WTC11 (cell line): ENCODE measurements around the gene ATP5MC2. TPM values are rescaled to one million over a fixed set of nuclear protein-coding genes. Genes with fewer than 3 reads are reported as not detected.

Source experiments
- ATAC-seq: fragments of 200-7000 bp; cut with Tn5 transposase; 2 replicates; pipeline ENCODE4 v1.10.0; 2021; ENCODE audit warnings: mild to moderate bottlenecking, moderate library complexity
- CTCF ChIA-PET: fragments of 300-600 bp; sonication (Branson Sonifier 250); formaldehyde crosslinking; loops from one replicate; lab custom pipeline; 2021; ENCODE audit warnings: antibody characterized with exemption; lab: Charles Lee
- POLR2A ChIA-PET: fragments of 350-600 bp; sonication (Branson Sonifier 250); formaldehyde crosslinking; loops from one replicate; lab custom pipeline; 2021; ENCODE audit warnings: antibody characterized with exemption; lab: Charles Lee
- DNase-seq: peaks from one replicate; pipeline ENCODE4 v3.0.0; 2021; ENCODE audit warnings: low spot score
- H3K27ac Mint-ChIP-seq: 2 replicates; pipeline ENCODE4 v1.8.0; 2021; ENCODE audit warnings: mixed read lengths
- H3K27me3 Mint-ChIP-seq: 2 replicates; pipeline ENCODE4 v1.8.0; 2021; ENCODE audit warnings: low read depth, mild to moderate bottlenecking, moderate library complexity, mixed read lengths
- H3K36me3 Mint-ChIP-seq: 2 replicates; pipeline ENCODE4 v1.8.0; 2021; ENCODE audit warnings: mixed read lengths
- H3K4me1 Mint-ChIP-seq: 2 replicates; pipeline ENCODE4 v1.8.0; 2022; ENCODE audit warnings: mixed read lengths
- H3K4me3 Mint-ChIP-seq: 2 replicates; pipeline ENCODE4 v1.8.0; 2021; ENCODE audit warnings: mild to moderate bottlenecking, moderate library complexity, mixed read lengths
- H3K9me3 Mint-ChIP-seq: 2 replicates; pipeline ENCODE4 v1.8.0; 2021; ENCODE audit warnings: mixed read lengths
- CDX4 ChIP-seq: fragments of 250-450 bp; sonication (Bioruptor Pico); IDR thresholded peaks from 2 replicates; pipeline ENCODE4 v1.9.0; 2021; ENCODE audit warnings: moderate library complexity, mild to moderate bottlenecking, inconsistent platforms, borderline replicate concordance
- E2F1 ChIP-seq: sonication (generic); formaldehyde crosslinking; IDR thresholded peaks from 2 replicates; pipeline ENCODE4 v1.8.0; 2022; ENCODE audit warnings: mild to moderate bottlenecking, missing genetic modification reagents
- EMX1 ChIP-seq: fragments of 250-450 bp; sonication (Bioruptor Pico); IDR thresholded peaks from 2 replicates; pipeline ENCODE4 v1.8.0; 2021; ENCODE audit warnings: mild to moderate bottlenecking
- ESRRA ChIP-seq: sonication (generic); formaldehyde crosslinking; IDR thresholded peaks from 2 replicates; pipeline ENCODE4 v1.8.1; 2022; ENCODE audit warnings: mild to moderate bottlenecking, missing genetic modification reagents, borderline replicate concordance
- JUN ChIP-seq: sonication (generic); formaldehyde crosslinking; IDR thresholded peaks from 2 replicates; pipeline ENCODE4 v1.8.0; 2023; ENCODE audit warnings: mild to moderate bottlenecking, missing genetic modification reagents
- MAX ChIP-seq: sonication (generic); formaldehyde crosslinking; IDR thresholded peaks from 2 replicates; pipeline ENCODE4 v1.8.0; 2022; ENCODE audit warnings: mild to moderate bottlenecking, missing genetic modification reagents
- NR3C1 ChIP-seq: sonication (generic); formaldehyde crosslinking; conservative IDR thresholded peaks from 2 replicates; pipeline ENCODE4 v1.8.1; 2023; ENCODE audit warnings: low read depth, mild to moderate bottlenecking, missing genetic modification reagents
- PRRX2 ChIP-seq: fragments of 250-450 bp; sonication (Bioruptor Pico); IDR thresholded peaks from 2 replicates; pipeline ENCODE4 v1.8.0; 2021; ENCODE audit warnings: mild to moderate bottlenecking
- RORB ChIP-seq: fragments of 250-450 bp; sonication (Bioruptor Pico); IDR thresholded peaks from 2 replicates; pipeline ENCODE4 v1.9.0; 2021; ENCODE audit warnings: mild to moderate bottlenecking
- ZNF121 ChIP-seq: sonication (generic); formaldehyde crosslinking; IDR thresholded peaks from 2 replicates; pipeline ENCODE4 v1.8.0; 2023; ENCODE audit warnings: missing genetic modification reagents
- ZNF219 ChIP-seq: sonication (generic); formaldehyde crosslinking; IDR thresholded peaks from 2 replicates; pipeline ENCODE4 v1.8.0; 2023; ENCODE audit warnings: missing genetic modification reagents, mild to moderate bottlenecking, borderline replicate concordance
- ZNF263 ChIP-seq: sonication (generic); formaldehyde crosslinking; IDR thresholded peaks from 2 replicates; pipeline ENCODE4 v1.8.1; 2022; ENCODE audit warnings: low read depth, mild to moderate bottlenecking, moderate library complexity, missing genetic modification reagents
- ZNF423 ChIP-seq: fragments of 250-450 bp; sonication (Bioruptor Pico); IDR thresholded peaks from 2 replicates; pipeline ENCODE4 v2.1.2; 2022; ENCODE audit warnings: mild to moderate bottlenecking, moderate library complexity
- ZNF512 ChIP-seq: sonication (generic); formaldehyde crosslinking; IDR thresholded peaks from 2 replicates; pipeline ENCODE4 v1.8.1; 2022; ENCODE audit warnings: missing genetic modification reagents, borderline replicate concordance
- total RNA-seq: library from RNA; stranded (reverse); gene quantifications from 3 replicates; pipeline ENCODE4 v1.2.3, GENCODE V29; 2021
- TF ChIP-seq, protein P1 (sequence below): sonication (generic); formaldehyde crosslinking; IDR thresholded peaks from 2 replicates; pipeline ENCODE4 v1.8.1; 2023; ENCODE audit warnings: mild to moderate bottlenecking, missing genetic modification reagents, borderline replicate concordance
- TF ChIP-seq, protein P2 (sequence below): sonication (generic); formaldehyde crosslinking; conservative IDR thresholded peaks from 2 replicates; pipeline ENCODE4 v1.8.1; 2023; ENCODE audit warnings: mild to moderate bottlenecking, low read depth, missing genetic modification reagents, moderate library complexity
- TF ChIP-seq, protein P3 (sequence below): sonication (generic); formaldehyde crosslinking; IDR thresholded peaks from 2 replicates; pipeline ENCODE4 v1.8.1; 2023; ENCODE audit warnings: mild to moderate bottlenecking, missing genetic modification reagents, moderate library complexity

Gene ATP5MC2
- total RNA-seq, 1 experiment from 2014 or later, result 411 TPM

DNA sequence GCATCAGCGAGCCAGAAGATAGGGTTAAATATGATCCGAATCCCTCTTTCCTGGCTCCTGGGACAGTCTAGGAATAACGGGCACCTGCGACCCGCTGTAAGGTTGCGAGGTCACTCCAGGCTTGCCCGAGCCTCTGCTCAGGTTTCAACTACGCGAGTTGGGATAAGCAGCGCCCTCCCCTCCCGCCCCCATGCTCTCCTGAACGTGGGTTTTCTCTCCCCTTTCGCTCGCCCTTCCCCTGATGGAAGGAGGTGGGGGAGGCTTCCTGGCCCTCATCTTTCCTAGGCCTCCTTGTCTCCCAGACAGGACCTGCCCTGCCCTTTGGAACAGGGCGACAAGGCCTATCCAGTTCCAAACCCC lies 753 bp upstream of the ATP5MC2 start:
- DNase-seq, result peak; percentile 69

DNA sequence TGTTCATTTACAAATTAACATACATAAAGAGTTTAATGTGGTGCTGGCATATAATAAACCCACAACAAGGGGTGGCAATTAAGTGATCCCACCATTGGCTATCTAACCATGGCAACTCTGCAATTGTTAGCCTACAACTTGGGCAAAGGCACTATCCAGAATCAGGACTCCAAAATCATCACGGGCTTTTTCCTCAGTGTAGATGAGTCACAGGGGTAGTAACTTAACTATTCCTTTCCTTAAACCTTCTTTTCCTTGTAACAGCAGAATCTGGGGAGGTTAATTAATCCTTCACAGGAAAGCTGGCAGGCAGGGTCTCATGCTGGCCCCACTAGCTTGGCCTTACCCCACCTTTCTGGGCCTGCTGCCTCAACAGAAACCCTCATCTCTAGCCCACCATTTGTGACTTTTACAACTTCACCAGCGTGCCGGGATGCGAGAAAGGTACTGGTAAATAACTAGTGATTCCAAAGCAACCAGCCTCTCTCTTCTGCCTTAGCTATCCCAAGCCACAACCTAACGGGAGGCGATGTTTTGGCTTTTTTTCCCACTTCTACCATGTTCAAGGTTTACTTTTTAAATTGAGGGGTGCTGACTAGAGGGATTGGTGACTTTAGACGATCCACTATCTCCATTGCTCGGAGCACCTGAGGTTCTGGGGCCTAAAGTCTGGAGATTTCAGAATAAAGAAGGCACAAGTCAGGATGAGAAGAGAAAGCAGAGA lies 744 bp downstream of the ATP5MC2 start:
- ChIA-PET CTCF (interaction anchor here (0.6 to 5.8 kb wide), 47 partner anchors 9 to 724 kb away, joined by 3 to 92 read pairs (median 4); partner anchors contain the start of genes AAAS, ATF7, CALCOCO1 and CISTR), POLR2A (interaction anchor here (0.5 to 1.9 kb wide), 12 partner anchors 9 to 333 kb away, joined by 3 to 9 read pairs (median 4); partner anchors contain the start of genes ATF7 and TARBP2)
- peak overlapping the region; percentile 95 for H3K4me3 Mint-ChIP-seq
- H3K9me3 Mint-ChIP-seq, result no peaks in the 10 kb centered on the region
- no peak for ATAC-seq
- H3K27ac Mint-ChIP-seq, result peak overlapping the region; percentile 98
- H3K36me3 Mint-ChIP-seq, result peaks cover 42% of the 10 kb centered on the region
- peaks cover 42% of the 10 kb centered on the region for H3K4me1 Mint-ChIP-seq
- no peak for TF ChIP-seq ESRRA (CRISPR knock-in tag)
- TF ChIP-seq E2F1, result 0 out of 2 replicates have a peak, but pooled peaks have one; percentile 16
- TF ChIP-seq, protein P1, sequence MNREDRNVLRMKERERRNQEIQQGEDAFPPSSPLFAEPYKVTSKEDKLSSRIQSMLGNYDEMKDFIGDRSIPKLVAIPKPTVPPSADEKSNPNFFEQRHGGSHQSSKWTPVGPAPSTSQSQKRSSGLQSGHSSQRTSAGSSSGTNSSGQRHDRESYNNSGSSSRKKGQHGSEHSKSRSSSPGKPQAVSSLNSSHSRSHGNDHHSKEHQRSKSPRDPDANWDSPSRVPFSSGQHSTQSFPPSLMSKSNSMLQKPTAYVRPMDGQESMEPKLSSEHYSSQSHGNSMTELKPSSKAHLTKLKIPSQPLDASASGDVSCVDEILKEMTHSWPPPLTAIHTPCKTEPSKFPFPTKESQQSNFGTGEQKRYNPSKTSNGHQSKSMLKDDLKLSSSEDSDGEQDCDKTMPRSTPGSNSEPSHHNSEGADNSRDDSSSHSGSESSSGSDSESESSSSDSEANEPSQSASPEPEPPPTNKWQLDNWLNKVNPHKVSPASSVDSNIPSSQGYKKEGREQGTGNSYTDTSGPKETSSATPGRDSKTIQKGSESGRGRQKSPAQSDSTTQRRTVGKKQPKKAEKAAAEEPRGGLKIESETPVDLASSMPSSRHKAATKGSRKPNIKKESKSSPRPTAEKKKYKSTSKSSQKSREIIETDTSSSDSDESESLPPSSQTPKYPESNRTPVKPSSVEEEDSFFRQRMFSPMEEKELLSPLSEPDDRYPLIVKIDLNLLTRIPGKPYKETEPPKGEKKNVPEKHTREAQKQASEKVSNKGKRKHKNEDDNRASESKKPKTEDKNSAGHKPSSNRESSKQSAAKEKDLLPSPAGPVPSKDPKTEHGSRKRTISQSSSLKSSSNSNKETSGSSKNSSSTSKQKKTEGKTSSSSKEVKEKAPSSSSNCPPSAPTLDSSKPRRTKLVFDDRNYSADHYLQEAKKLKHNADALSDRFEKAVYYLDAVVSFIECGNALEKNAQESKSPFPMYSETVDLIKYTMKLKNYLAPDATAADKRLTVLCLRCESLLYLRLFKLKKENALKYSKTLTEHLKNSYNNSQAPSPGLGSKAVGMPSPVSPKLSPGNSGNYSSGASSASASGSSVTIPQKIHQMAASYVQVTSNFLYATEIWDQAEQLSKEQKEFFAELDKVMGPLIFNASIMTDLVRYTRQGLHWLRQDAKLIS (CRISPR knock-in tag), result no peak
- no peak for TF ChIP-seq RORB (CRISPR knock-in tag)
- TF ChIP-seq NR3C1 (CRISPR knock-in tag), result no peak
- no peak for TF ChIP-seq MAX (CRISPR knock-in tag)
- TF ChIP-seq, protein P2, sequence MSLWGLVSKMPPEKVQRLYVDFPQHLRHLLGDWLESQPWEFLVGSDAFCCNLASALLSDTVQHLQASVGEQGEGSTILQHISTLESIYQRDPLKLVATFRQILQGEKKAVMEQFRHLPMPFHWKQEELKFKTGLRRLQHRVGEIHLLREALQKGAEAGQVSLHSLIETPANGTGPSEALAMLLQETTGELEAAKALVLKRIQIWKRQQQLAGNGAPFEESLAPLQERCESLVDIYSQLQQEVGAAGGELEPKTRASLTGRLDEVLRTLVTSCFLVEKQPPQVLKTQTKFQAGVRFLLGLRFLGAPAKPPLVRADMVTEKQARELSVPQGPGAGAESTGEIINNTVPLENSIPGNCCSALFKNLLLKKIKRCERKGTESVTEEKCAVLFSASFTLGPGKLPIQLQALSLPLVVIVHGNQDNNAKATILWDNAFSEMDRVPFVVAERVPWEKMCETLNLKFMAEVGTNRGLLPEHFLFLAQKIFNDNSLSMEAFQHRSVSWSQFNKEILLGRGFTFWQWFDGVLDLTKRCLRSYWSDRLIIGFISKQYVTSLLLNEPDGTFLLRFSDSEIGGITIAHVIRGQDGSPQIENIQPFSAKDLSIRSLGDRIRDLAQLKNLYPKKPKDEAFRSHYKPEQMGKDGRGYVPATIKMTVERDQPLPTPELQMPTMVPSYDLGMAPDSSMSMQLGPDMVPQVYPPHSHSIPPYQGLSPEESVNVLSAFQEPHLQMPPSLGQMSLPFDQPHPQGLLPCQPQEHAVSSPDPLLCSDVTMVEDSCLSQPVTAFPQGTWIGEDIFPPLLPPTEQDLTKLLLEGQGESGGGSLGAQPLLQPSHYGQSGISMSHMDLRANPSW, result no peak
- no peaks in the 10 kb centered on the region; the same call in 1 of the 2 replicates for H3K27me3 Mint-ChIP-seq
- DNase-seq, result no peak

More for the DNA sequence above, 753 bp upstream of the ATP5MC2 start:
- peak; percentile 49 for ATAC-seq
- Mint-ChIP-seq H3K4me3 (peak overlapping the region; percentile 95), H3K9me3 (no peaks in the 10 kb centered on the region), H3K27ac (peak overlapping the region; percentile 98), H3K36me3 (peaks cover 30% of the 10 kb centered on the region), H3K27me3 (no peaks in the 10 kb centered on the region; the same call in 1 of the 2 replicates), H3K4me1 (peaks cover 42% of the 10 kb centered on the region)
- POLR2A ChIA-PET, result interaction anchor here (0.6 to 1.9 kb wide), 10 partner anchors 11 to 463 kb away, joined by 3 to 9 read pairs (median 4); partner anchors contain the start of gene TARBP2
- CTCF ChIA-PET, result interaction anchor here (0.9 to 5.8 kb wide), 25 partner anchors 10 to 355 kb away, joined by 3 to 92 read pairs (median 6); partner anchors contain the start of genes AAAS, ATF7 and TARBP2
- TF ChIP-seq ZNF423 (no peak), CDX4 (CRISPR knock-in tag) (no peak), ZNF121 (CRISPR knock-in tag) (no peak), ZNF219 (no peak), EMX1 (CRISPR knock-in tag) (no peak), ZNF512 (CRISPR knock-in tag) (no peak), JUN (CRISPR knock-in tag) (no peak), ZNF263 (CRISPR knock-in tag) (no peak), PRRX2 (CRISPR knock-in tag) (no peak)
- TF ChIP-seq, protein P3, sequence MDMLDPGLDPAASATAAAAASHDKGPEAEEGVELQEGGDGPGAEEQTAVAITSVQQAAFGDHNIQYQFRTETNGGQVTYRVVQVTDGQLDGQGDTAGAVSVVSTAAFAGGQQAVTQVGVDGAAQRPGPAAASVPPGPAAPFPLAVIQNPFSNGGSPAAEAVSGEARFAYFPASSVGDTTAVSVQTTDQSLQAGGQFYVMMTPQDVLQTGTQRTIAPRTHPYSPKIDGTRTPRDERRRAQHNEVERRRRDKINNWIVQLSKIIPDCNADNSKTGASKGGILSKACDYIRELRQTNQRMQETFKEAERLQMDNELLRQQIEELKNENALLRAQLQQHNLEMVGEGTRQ, result no peak
